T1000 (cell line): ENCODE results near the gene BCO1.
"Not testable (repeated sequence)": the region's sequence is repeated elsewhere in the genome, so short reads cannot be mapped to it uniquely, and the experiment has no call there.

Experiments used
- DNase-seq: peaks from one replicate; lab custom pipeline; 2025; ENCODE audit warnings: mixed read lengths; lab: John Stamatoyannopoulos, UW

BCO1 gene, protein sequence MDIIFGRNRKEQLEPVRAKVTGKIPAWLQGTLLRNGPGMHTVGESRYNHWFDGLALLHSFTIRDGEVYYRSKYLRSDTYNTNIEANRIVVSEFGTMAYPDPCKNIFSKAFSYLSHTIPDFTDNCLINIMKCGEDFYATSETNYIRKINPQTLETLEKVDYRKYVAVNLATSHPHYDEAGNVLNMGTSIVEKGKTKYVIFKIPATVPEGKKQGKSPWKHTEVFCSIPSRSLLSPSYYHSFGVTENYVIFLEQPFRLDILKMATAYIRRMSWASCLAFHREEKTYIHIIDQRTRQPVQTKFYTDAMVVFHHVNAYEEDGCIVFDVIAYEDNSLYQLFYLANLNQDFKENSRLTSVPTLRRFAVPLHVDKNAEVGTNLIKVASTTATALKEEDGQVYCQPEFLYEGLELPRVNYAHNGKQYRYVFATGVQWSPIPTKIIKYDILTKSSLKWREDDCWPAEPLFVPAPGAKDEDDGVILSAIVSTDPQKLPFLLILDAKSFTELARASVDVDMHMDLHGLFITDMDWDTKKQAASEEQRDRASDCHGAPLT

DNA sequence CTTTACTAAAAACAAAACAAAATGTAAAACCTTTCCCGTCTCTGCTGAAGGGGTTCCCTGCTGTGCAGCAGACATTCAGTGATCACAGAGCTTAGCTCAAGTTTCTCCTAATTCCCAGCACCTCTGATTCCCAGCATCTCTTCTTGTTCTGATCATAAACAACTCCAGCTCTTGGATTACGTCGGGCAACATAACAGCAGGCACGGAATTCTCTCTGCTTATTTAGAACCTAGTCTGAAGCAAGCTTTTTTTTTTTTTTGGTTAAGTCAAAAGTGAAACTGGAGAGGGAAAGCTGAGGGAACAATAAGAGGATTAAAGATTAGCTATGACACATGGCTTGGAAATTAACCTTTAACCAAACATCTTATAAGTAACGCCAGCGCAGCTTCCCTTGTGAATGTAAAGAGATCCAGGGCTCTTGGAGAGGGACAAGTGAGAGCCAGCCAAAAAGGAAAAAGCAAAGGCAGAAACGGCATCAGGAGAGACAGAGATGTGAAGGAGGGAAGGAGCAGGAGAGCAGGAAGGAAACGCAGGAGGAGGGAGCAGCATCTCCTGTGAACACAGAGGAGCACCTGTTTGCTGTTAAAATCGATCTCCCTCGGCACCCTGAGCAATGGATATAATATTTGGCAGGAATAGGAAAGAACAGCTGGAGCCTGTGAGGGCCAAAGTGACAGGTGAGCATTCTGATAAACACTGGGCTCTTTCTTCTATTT is at the start of gene BCO1:
Gene BCO1 (plus strand): TSS at position 394 of the 716 bp plus-strand sequence. CDS start 220 bp downstream, at position 614.
- DNase-seq, result no peak

DNA sequence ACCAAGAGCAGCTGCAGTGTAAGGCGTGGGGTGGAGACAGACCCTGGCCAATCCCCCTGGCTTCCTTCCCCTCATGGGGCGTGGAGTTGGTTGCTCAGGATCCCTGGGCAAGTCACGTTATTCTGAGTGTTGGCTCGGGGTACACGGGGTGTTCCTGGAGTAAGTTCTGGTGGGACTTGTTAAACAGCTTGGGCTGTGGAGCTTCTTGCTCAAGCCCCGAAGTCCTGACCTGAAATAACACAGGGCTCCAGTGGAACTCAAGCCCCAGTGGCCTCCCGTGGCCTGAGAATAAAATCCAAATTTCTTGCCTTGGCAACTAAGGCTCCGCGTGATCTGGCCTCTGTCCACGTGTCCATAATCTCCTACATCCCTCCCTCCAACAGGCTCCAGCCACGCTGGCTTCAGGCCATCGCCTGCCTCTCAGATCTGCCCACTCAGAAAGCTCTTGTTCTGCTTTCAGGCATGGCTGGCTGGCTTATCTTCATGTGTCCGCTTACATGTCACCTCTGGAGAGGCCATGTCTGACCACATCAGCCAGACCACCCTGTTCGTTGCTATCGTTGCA is 49.3 kb upstream of the BCO1 start:
- no peak for DNase-seq

DNA sequence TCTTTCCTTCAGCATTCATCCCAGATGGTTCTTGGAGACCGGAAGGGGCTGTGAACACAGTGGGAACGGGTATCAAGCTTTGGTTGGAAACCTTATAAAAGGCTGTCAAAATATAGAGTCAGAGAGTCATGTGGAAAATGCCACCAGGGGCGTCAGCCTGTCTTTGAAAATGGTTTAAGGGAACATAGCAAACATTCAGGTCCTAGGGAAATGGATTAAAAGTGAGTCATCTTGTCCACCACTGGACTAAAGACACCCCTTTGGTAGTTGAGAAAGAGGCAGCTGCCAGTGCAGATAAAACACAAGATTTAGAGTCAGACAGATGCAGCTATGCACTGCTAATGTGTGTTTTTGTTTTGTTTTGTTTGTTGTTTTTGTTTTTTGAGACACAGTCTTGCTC is 47.8 kb upstream of the BCO1 start:
- peak; percentile 13 for DNase-seq

DNA sequence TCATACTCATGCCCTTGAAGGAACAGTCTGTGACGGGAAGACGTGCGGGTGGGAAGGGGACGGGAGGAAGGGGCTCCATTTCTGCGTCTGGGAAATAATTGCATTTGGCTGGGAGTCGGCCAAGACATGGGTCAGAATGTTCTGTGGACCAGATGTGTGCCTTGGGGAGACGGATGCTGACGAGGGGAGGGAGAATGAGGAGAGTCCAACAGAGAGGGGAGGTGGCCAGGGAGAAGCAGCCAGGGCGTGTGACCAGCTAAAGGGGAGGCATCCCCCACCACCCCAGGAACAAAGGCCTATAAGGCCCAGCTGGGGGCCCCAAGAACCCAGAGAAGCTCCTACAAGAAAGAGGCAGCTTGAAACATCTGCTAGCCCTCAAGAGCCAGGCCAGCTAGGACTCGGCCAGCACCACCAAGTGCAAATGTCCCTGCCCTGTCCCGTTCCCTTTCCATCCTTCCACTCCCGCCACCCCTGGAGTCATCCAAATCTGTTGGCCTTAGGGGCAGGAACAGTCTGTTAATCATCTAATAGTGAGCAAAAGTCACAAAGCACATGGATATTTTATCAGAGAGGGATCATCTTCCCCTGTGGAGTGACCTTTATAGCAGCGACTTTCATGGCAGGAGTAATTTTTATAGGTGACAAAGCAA is 42.5 kb upstream of the BCO1 start:
- no peak for DNase-seq

DNA sequence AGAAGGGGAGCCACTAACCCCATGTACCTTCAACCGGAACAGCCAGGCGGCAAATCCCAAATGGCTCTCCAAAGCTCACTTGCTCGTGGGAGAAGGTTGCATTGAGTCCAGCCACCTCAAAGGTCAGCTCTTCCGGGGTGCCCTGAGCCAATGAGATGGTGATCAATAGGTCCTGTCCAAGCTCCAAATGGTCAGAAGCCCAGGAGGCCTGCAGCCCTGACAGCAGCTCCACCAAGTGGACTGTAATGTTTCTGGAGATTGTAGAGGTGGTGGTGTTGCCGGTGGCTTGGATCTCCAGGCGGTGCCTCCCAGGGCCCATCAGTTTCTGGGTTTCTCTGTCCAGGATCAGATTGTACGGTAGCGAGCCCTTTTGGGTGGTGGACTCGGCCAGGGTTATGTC is 39.9 kb upstream of the BCO1 start:
- no peak for DNase-seq

DNA sequence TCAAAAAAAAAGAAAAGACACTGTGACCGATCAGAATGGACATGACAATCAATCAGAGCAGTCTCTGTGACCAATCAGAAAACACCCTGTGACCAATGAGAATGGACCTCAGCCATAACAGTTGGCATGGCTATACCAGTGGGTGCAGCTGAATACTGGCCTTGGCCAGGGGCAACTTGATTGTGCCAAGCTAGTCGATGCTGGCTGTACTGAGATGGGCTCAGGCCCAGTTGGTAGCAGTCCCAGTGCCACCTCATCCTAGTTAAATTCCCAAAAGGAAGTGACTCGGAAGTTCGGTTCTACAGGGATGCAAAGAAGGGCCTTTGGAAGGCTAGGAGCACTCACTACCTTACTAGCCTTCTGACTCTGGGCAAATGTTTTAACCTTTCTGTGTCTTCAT is 37.2 kb upstream of the BCO1 start:
- no peak for DNase-seq

DNA sequence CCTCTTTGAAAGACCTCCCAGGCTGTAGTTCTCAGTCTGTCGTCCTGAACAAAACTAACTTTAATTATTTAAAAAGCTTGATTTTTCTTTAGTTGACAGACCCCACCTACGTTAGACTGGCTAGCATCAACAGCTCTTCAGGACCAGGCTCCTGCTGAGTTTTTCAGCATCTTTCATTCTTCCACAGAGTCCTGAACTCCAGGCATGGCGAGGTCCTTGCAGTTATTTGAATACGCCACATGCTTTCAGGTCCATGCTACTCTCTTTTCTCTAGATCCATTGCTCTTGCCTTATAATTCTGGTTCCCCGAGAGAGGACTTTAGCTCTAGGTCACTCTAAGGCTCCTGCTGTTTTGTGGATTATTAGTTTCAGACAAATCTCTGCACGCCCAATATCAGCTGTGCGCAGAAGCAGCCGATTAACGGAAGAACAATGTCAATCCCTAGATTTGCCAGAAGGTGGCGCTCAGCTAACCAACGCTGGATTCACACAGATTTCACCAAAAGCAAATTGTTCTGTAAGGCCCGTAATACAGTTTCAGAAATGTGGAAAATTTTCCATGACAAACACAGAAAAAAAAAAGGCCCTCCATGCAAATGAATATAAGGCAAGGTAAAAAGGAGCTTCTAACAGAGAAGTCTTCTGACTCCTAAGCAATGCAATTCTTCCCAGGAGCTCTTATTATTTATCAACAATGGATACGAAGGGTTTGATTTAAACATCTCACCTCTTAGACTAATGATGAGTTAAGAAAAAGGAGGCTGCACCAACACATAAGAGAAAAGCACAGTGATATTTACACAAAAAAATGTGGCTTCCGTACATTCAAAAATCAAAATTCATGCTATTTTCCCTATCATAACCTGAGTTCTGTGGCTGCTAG is 33.5 kb upstream of the BCO1 start:
- DNase-seq, result no peak

DNA sequence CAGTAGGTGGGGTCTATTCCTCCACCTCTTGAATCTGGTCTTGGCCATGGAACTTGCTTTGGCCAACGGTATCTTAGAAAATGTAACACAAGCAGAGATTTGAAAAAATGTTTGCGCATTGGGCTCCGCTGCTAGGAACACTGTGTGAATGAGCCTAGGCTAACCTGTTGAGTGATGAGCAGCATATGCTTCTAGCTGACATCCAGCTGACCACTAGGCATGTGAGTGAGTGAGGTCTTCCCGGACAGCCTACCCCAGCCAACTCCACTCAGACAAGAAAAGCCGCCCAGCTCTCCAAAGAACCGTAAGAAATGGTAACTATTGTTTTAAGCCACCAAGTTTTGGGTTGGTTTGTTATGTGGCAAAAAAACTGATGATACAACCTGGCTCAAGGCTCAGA is 31.4 kb upstream of the BCO1 start:
- DNase-seq, result no peak

DNA sequence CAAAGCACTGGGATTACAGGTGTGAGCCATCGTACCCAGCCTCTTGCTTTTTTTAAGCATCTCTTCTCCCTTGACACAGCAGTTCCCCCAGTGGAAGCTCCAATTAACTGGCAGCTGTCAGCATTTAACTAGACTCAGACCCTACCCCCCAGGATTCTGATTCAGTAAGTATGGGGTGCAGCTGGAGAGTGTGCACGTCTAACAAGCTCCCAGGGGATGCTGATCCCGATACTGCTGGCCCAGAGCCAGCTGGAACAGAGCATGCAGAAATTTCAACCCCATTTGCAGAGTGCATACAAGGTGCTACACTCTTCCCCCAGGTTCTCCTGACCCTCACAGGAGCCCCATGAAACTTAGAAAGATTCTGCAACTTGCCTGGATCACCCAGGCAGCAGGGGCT is 27.7 kb upstream of the BCO1 start:
- DNase-seq, result no peak

DNA sequence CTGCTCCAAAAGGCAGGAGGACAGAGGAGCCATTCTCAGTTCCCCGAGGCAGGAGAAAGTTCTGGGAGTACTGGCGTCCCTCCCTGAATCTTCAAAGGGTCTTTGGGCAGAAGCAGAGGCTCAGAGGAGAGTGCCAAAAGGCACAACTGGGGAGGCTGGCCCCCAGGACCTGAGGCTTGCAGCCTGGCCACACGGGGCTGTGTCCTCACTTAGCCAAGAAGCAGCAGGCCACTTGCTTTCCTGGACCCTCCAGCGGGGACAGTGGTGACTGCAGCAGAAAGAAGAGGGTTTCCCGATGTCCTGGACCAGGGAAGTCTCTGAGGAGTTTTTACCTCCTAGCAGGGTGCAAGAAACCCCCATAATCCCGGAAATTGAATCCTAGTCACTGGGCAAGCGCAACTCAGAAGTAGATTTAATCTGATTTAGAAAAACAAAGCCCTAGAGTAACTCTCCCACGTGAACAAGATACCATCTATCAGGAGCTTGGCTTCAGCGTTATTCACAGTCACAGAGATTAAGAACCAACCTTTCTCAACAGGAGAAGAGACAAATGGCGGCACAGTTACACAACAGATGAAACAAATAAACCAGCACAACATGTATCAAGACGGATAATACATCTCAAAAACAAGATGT is 25.5 kb upstream of the BCO1 start:
- no peak for DNase-seq

DNA sequence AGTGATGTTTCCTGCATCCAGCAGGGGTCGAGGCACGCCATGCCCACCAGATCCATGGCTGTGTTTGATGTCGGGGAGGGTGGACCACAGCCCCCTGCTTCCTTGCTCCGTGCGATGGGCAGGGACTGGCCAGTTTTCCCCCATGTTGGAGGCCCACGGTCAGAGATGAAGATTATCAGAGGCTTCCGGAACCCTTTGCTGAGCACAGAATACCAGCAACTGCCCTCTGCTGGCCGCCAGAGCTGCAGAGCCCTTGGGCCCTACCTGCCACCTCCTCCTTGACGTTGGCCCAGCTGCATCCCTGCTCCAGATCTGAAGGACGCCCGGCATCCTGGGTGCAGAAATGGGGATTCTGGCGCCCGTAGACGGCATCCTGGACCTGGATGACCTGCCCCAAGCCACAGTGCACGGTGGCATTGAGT is 23.7 kb upstream of the BCO1 start:
- DNase-seq, result no peak

DNA sequence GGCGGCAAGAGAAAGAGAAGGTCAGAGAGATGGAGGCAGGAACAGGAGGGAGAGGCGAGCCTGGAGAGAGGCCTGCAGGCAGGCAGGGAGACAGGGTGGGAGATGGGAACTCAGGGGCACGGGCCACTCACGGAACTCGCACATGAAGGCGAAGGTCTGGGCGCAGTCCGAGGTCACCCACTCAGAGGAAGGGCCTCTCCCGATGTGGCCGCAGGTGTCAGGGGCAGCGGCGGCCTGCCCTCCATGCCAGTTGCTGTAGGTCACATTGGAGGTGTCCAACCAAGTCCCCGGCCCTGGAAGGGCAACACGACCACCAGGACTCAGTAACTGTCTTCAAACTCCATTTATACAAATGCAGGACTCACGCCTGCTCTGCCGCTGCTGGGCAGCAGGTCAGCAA is 22.4 kb upstream of the BCO1 start:
- DNase-seq, result no peak

DNA sequence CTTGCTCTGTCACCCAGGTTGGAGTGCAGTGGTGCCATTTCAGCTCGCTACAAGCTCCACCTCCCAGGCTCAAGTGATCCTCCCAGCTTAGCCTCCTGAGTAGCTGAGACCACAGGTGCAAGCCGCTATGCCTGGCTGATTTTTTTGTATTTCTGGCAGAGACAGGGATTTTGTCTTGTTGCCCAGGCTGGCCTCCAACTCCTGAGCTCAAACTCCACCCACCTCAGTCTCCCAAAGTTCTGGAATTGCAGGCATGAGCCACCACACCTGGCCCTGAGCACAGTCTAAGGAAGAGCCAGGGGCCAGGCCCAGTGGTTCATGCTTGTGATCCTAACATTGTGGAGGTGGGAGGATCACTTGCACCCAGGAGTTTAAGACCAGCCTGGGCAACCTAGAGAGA is 21.8 kb upstream of the BCO1 start:
- no peak for DNase-seq

DNA sequence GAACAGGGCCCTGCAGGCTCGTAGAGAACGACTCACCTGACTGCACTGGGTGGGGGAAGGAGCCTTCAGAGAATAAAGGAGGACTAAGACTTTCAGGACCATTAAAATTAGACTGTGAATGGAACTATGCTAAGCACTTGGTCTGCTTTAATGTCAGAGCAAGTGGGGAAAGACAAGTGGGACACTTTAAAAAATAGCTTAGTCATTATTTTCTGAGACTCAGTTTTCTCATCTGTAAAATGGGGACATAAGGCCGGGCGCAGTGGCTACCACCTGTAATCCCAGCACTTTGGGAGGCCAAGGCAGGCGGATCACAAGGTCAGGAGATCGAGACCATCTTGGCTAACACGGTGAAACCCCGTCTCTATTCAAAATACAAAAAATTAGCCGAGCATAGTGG is 19.3 kb upstream of the BCO1 start:
- DNase-seq, result no peak

DNA sequence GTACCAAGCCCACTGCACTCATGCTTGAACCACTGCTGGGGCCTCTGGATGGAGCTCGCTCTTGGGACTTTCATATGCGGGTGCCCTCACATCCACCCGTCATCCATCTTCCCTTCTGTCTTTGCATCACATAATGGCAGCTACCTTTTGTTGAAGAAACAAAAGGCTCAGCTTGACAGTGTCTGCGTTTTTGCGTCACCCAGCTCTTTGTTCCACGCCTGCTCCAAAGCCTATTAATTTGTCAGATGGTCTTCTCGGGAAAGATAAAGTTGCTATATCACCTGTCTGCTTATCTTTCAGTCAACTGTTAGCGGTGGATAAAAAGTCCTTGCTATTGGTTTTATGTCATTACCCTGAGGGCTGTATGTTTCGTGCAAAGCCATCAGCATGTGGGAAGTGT is 18.1 kb upstream of the BCO1 start:
- no peak for DNase-seq

DNA sequence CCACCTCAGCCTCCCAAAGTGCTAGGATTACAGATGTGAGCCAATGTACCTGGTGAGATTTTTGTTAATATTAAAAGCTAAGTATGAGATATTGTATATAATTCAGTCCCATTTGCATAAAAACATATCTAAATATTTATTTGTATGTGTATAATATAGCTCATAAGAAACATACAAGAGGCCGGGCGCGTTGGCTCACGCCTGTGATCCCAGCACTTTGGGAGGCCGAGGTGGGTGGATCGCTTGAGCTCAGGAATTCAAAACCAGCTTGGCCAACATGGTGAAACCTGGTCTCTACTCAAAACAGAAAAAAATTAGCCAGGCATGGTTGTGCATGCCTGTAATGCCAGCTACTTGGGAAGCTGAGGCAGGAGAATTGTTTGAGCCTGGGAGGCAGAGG is 16.8 kb upstream of the BCO1 start:
- DNase-seq, result no peak

DNA sequence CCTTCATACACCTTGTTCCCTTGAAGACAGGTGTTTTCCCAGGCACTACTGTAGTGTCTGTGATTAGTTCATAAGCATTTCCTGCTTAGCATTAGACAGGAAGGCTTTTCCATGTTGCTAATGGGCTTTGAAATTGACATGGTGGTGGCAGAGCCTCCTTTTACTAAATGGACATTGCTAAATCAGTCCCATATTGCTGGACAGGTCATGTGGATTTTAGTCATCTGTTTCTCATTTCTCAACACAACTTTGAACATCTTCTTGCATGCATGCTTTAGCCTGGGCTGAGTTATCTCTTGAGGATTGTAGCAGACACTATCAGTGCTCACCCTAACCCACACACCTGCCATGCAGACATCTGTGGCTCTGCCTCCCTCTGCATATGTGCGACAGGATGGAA is 13.7 kb upstream of the BCO1 start:
- DNase-seq, result no peak

DNA sequence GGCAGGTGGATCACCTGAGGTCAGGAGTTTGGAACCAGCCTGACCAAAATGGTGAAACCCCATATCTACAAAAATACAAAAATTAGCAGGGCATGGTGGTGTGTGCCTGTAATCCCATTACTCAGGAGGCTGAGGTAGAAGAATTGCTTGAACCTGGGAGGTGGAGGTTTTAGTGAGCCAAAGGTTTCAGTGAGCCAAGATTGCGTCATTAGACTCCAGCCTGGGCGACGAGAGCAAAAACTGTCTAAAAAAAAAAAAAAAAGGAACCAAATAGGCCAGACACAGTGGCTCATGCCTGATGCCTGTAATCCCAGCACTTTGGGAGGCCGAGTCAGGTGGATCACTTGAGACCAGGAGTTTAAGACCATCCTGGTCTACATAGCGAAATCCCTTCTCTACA is 12.8 kb upstream of the BCO1 start:
- DNase-seq, result not testable (repeated sequence)

DNA sequence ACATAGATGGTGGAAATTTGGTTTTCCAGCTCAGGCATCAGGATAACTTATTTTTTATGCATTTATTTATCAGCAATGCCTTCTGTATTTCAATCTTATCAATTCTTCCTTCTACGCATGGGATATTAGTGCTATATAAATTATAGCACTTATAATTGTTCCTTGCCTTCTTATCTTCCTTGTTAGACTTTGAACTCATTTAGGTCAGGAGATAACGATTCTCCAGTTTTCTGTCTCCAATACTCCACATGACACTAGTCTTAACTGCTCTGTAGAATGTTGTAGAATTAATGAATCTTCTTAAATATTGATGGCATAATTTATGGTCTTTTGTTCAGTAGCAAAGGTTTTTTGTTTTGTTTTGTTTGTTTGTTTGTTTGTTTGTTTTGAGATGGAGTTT is 10.7 kb upstream of the BCO1 start:
- DNase-seq, result no peak

DNA sequence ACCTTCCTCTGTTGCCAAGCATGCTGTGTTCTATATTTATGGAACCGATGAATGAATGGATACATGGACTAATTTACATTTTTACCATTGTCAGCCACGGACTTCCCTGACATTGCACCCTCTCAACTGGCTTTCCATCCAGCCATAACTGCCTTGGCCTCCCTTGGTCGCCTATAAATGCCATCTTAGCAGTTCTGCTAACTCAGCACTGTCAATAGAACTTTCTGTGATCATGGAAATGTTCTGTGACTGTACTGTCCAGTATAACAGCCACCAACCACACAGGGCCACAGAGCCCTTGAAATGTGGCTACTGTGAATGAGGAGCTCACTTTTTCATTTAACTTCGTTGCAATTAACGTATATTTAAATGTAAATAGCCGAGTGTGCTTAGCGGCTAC is 8.7 kb upstream of the BCO1 start:
- DNase-seq, result no peak

DNA sequence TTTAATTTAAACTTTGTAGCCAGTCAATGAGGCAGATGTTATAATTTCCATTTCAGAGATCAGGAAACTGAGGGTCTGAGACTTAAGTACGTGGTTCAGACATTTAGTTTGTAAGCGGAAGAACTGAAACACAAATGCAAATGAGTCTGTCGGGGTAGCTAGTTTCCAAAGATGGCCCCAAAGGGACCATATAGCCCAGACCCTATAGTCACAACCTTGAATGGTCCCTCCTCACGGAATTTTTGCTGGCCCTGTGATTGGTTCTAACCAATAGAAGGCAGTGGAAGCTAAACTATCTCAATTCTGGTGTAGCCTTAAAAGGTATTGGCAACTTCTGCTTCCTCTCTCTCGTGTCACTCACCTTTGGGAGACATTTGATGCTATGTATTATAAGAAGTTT is 7.5 kb upstream of the BCO1 start:
- no peak for DNase-seq
